GM23338 (cell line): ENCODE data around the gene SEC61A1. TPM values are rescaled to one million over a fixed set of nuclear protein-coding genes. Genes with fewer than 3 reads are reported as not detected.

Experiments used
- ATAC-seq: fragments of 200-7000 bp; cut with Tn5 transposase; 3 replicates; pipeline ENCODE4 v1.9.1; 2020
- DNase-seq: peaks from one replicate; pipeline ENCODE4 v3.0.0-alpha.2; 2015; ENCODE audit warnings: low spot score
- H2AFZ ChIP-seq: fragments of 200-600 bp; sonication (generic); 2 replicates; pipeline ENCODE4 v1.8.0; 2016; ENCODE audit warnings: antibody characterized with exemption, mild to moderate bottlenecking, moderate library complexity
- H3F3A ChIP-seq: fragments of 200-600 bp; sonication (generic); replicated peaks from 2 replicates; pipeline ENCODE4 v1.8.0; 2017; ENCODE audit warnings: antibody characterized with exemption, mixed run types, low read depth
- H3K27ac ChIP-seq: fragments of 200-600 bp; sonication (generic); 2 replicates; pipeline ENCODE4 v1.6.1; 2016; ENCODE audit warnings: low read depth
- H3K27me3 ChIP-seq: fragments of 200-600 bp; sonication (generic); 2 replicates; pipeline ENCODE4 v1.8.0; 2016; ENCODE audit warnings: mild to moderate bottlenecking, mixed run types, moderate library complexity; ENCODE audit not compliant: insufficient read depth
- H3K36me3 ChIP-seq: fragments of 200-600 bp; sonication (generic); 2 replicates; pipeline ENCODE4 v1.8.0; 2016; ENCODE audit warnings: mild to moderate bottlenecking; ENCODE audit not compliant: insufficient read depth
- H3K4me1 ChIP-seq: fragments of 200-600 bp; sonication (generic); 2 replicates; pipeline ENCODE4 v1.8.0; 2016; ENCODE audit warnings: mild to moderate bottlenecking, moderate library complexity; ENCODE audit not compliant: insufficient read depth
- H3K4me2 ChIP-seq: fragments of 200-600 bp; sonication (generic); 2 replicates; pipeline ENCODE4 v1.7.1; 2017; ENCODE audit warnings: mixed run types
- H3K4me3 ChIP-seq: fragments of 200-600 bp; sonication (generic); 2 replicates; pipeline ENCODE4 v1.6.1; 2016; ENCODE audit warnings: mixed run types
- H3K79me2 ChIP-seq: fragments of 200-600 bp; sonication (generic); replicated peaks from 2 replicates; pipeline ENCODE4 v1.8.0; 2017; ENCODE audit warnings: mild to moderate bottlenecking; ENCODE audit not compliant: insufficient read depth
- H3K9me2 ChIP-seq: fragments of 200-600 bp; sonication (generic); 2 replicates; pipeline ENCODE4 v1.8.0; 2017; ENCODE audit not compliant: insufficient read depth
- H4K20me1 ChIP-seq: fragments of 200-600 bp; sonication (generic); replicated peaks from 2 replicates; pipeline ENCODE4 v1.8.0; 2017; ENCODE audit warnings: mild to moderate bottlenecking; ENCODE audit not compliant: insufficient read depth
- H3K27ac Mint-ChIP-seq: 2 replicates; pipeline ENCODE4 v1.8.0; 2020; ENCODE audit warnings: inconsistent platforms, mild to moderate bottlenecking, moderate library complexity, mixed read lengths
- H3K27me3 Mint-ChIP-seq: 3 replicates; pipeline ENCODE4 v1.8.0; 2022; ENCODE audit warnings: low read depth, mild to moderate bottlenecking, moderate library complexity, mixed read lengths, inconsistent platforms; ENCODE audit not compliant: insufficient read depth, poor library complexity
- H3K36me3 Mint-ChIP-seq: 3 replicates; pipeline ENCODE4 v1.8.0; 2021; ENCODE audit warnings: low read depth, mild to moderate bottlenecking, inconsistent platforms, moderate library complexity, mixed read lengths
- H3K4me1 Mint-ChIP-seq: 3 replicates; pipeline ENCODE4 v1.8.0; 2020; ENCODE audit warnings: mild to moderate bottlenecking, inconsistent platforms, mixed read lengths
- H3K4me3 Mint-ChIP-seq: 3 replicates; pipeline ENCODE4 v1.8.0; 2021; ENCODE audit warnings: moderate library complexity, mild to moderate bottlenecking, inconsistent platforms, mixed read lengths
- H3K9me3 Mint-ChIP-seq: 3 replicates; pipeline ENCODE4 v1.8.0; 2020; ENCODE audit warnings: moderate library complexity, mild to moderate bottlenecking, inconsistent platforms, mixed read lengths
- CREB1 ChIP-seq: fragments of 250-450 bp; sonication (Bioruptor Pico); IDR thresholded peaks from 2 replicates; pipeline ENCODE4 v1.5.0; 2020; ENCODE audit warnings: low read depth, mild to moderate bottlenecking, moderate library complexity
- EZH2 ChIP-seq: fragments of 200-600 bp; sonication (generic); IDR thresholded peaks from one replicate; pipeline ENCODE4 v1.8.0; 2017; ENCODE audit warnings: antibody characterized with exemption, mild to moderate bottlenecking, low read depth; ENCODE audit not compliant: unreplicated experiment
- EZH2phosphoT487 ChIP-seq: fragments of 200-600 bp; sonication (generic); IDR thresholded peaks from one replicate; pipeline ENCODE4 v1.8.1; 2018; ENCODE audit warnings: antibody characterized with exemption; ENCODE audit not compliant: unreplicated experiment
- JUNB ChIP-seq: IDR thresholded peaks from one replicate; pipeline ENCODE4 v1.6.1; 2016; ENCODE audit warnings: antibody characterized with exemption; ENCODE audit not compliant: unreplicated experiment
- NANOG ChIP-seq: IDR thresholded peaks from 2 replicates; pipeline ENCODE4 v1.6.1; 2016; ENCODE audit warnings: antibody characterized with exemption, borderline replicate concordance
- POLR2AphosphoS5 ChIP-seq: IDR thresholded peaks from 2 replicates; pipeline ENCODE4 v1.6.1; 2016; ENCODE audit warnings: antibody characterized with exemption, low read depth
- REST ChIP-seq: IDR thresholded peaks from one replicate; pipeline ENCODE4 v1.6.1; 2018; ENCODE audit warnings: antibody characterized with exemption; ENCODE audit not compliant: unreplicated experiment
- STAT1 ChIP-seq: IDR thresholded peaks from one replicate; pipeline ENCODE4 v1.6.1; 2016; ENCODE audit warnings: antibody characterized with exemption; ENCODE audit not compliant: unreplicated experiment
- ZNF114 ChIP-seq: fragments of 250-450 bp; sonication (Bioruptor Pico); IDR thresholded peaks from 2 replicates; pipeline ENCODE4 v1.5.0; 2020; ENCODE audit warnings: mild to moderate bottlenecking, moderate library complexity
- ZNF331 ChIP-seq: fragments of 250-450 bp; sonication (Bioruptor Pico); IDR thresholded peaks from 2 replicates; pipeline ENCODE4 v1.5.0; 2020; ENCODE audit warnings: low read depth, mild to moderate bottlenecking, moderate library complexity
- polyA plus RNA-seq: library from polyadenylated mRNA; unstranded; fragments of >200 nt; fragmentation: Nextera tagmentation; extraction: Ambion mirVana; gene quantifications from 2 replicates; pipeline ENCODE4 v1.2.1, GENCODE V29; 2016
- total RNA-seq: library from RNA; depleted of rRNA; stranded (reverse); fragments of >200 nt; shearing (Covaris generic); gene quantifications from 2 replicates; pipeline ENCODE4 v1.2.3, GENCODE V29; 2014
- TF ChIP-seq, protein P1 (sequence below): fragments of 250-450 bp; sonication (Bioruptor Pico); IDR thresholded peaks from 2 replicates; pipeline ENCODE4 v1.5.0; 2020; ENCODE audit warnings: mild to moderate bottlenecking, moderate library complexity
- TF ChIP-seq, protein P2 (sequence below): IDR thresholded peaks from 2 replicates; pipeline ENCODE4 v1.6.1; 2016; ENCODE audit warnings: antibody characterized with exemption
- TF ChIP-seq, protein P3 (sequence below), 2 experiments: fragments of 200-600 bp in 1 of 2; sonication (generic) in 1 of 2; conservative IDR thresholded peaks; 2 replicates each; pipeline versions ENCODE4 v1.5.1 to v1.6.1; 2016 to 2017; ENCODE audit warnings: antibody characterized with exemption in 2 of 2, low read depth in 2 of 2, mild to moderate bottlenecking in 2 of 2, moderate library complexity in 1 of 2

SEC61A1 gene
- total and polyA plus RNA-seq, 2 experiments from 2014 or later = 44.8 to 184 TPM

DNA sequence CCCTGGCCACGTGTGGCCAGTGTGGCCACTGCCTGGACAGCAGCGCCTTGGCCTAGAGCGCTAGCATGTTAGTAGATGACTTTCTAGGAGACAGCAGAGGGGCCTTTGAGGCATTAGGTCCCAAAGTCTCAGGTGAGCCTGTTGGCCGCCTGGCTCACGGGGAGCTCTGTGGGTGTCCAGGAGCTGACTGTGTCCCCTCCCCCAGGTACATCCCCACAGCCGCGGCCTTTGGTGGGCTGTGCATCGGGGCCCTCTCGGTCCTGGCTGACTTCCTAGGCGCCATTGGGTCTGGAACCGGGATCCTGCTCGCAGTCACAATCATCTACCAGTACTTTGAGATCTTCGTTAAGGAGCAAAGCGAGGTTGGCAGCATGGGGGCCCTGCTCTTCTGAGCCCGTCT, 17.0 kb downstream of the SEC61A1 start:
- H3K27me3 ChIP-seq = no peaks in the 10 kb centered on the region
- no peaks in the 10 kb centered on the region for H3K9me2 ChIP-seq
- 0 out of 2 replicates have a peak, but pooled peaks cover 6% of the 10 kb centered on the region for H3F3A ChIP-seq
- TF ChIP-seq JUNB = no peak
- no peak for TF ChIP-seq NANOG
- TF ChIP-seq, protein P1, sequence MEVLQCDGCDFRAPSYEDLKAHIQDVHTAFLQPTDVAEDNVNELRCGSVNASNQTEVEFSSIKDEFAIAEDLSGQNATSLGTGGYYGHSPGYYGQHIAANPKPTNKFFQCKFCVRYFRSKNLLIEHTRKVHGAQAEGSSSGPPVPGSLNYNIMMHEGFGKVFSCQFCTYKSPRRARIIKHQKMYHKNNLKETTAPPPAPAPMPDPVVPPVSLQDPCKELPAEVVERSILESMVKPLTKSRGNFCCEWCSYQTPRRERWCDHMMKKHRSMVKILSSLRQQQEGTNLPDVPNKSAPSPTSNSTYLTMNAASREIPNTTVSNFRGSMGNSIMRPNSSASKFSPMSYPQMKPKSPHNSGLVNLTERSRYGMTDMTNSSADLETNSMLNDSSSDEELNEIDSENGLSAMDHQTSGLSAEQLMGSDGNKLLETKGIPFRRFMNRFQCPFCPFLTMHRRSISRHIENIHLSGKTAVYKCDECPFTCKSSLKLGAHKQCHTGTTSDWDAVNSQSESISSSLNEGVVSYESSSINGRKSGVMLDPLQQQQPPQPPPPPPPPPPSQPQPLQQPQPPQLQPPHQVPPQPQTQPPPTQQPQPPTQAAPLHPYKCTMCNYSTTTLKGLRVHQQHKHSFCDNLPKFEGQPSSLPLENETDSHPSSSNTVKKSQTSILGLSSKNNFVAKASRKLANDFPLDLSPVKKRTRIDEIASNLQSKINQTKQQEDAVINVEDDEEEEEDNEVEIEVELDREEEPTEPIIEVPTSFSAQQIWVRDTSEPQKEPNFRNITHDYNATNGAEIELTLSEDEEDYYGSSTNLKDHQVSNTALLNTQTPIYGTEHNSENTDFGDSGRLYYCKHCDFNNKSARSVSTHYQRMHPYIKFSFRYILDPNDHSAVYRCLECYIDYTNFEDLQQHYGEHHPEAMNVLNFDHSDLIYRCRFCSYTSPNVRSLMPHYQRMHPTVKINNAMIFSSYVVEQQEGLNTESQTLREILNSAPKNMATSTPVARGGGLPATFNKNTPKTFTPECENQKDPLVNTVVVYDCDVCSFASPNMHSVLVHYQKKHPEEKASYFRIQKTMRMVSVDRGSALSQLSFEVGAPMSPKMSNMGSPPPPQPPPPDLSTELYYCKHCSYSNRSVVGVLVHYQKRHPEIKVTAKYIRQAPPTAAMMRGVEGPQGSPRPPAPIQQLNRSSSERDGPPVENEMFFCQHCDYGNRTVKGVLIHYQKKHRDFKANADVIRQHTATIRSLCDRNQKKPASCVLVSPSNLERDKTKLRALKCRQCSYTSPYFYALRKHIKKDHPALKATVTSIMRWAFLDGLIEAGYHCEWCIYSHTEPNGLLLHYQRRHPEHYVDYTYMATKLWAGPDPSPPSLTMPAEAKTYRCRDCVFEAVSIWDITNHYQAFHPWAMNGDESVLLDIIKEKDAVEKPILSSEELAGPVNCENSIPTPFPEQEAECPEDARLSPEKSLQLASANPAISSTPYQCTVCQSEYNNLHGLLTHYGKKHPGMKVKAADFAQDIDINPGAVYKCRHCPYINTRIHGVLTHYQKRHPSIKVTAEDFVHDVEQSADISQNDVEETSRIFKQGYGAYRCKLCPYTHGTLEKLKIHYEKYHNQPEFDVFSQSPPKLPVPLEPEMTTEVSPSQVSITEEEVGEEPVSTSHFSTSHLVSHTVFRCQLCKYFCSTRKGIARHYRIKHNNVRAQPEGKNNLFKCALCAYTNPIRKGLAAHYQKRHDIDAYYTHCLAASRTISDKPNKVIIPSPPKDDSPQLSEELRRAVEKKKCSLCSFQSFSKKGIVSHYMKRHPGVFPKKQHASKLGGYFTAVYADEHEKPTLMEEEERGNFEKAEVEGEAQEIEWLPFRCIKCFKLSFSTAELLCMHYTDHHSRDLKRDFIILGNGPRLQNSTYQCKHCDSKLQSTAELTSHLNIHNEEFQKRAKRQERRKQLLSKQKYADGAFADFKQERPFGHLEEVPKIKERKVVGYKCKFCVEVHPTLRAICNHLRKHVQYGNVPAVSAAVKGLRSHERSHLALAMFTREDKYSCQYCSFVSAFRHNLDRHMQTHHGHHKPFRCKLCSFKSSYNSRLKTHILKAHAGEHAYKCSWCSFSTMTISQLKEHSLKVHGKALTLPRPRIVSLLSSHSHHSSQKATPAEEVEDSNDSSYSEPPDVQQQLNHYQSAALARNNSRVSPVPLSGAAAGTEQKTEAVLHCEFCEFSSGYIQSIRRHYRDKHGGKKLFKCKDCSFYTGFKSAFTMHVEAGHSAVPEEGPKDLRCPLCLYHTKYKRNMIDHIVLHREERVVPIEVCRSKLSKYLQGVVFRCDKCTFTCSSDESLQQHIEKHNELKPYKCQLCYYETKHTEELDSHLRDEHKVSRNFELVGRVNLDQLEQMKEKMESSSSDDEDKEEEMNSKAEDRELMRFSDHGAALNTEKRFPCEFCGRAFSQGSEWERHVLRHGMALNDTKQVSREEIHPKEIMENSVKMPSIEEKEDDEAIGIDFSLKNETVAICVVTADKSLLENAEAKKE (CRISPR knock-in tag) = no peak
- TF ChIP-seq EZH2 = no peak
- TF ChIP-seq STAT1 = no peak
- TF ChIP-seq CREB1 = no peak
- no peak for TF ChIP-seq ZNF331
- TF ChIP-seq, protein P2, sequence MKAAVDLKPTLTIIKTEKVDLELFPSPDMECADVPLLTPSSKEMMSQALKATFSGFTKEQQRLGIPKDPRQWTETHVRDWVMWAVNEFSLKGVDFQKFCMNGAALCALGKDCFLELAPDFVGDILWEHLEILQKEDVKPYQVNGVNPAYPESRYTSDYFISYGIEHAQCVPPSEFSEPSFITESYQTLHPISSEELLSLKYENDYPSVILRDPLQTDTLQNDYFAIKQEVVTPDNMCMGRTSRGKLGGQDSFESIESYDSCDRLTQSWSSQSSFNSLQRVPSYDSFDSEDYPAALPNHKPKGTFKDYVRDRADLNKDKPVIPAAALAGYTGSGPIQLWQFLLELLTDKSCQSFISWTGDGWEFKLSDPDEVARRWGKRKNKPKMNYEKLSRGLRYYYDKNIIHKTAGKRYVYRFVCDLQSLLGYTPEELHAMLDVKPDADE = no peak
- no peak for TF ChIP-seq ZNF114 (CRISPR knock-in tag)
- TF ChIP-seq, protein P3, sequence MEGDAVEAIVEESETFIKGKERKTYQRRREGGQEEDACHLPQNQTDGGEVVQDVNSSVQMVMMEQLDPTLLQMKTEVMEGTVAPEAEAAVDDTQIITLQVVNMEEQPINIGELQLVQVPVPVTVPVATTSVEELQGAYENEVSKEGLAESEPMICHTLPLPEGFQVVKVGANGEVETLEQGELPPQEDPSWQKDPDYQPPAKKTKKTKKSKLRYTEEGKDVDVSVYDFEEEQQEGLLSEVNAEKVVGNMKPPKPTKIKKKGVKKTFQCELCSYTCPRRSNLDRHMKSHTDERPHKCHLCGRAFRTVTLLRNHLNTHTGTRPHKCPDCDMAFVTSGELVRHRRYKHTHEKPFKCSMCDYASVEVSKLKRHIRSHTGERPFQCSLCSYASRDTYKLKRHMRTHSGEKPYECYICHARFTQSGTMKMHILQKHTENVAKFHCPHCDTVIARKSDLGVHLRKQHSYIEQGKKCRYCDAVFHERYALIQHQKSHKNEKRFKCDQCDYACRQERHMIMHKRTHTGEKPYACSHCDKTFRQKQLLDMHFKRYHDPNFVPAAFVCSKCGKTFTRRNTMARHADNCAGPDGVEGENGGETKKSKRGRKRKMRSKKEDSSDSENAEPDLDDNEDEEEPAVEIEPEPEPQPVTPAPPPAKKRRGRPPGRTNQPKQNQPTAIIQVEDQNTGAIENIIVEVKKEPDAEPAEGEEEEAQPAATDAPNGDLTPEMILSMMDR (conservative IDR thresholded peaks at IDR 0.05; ENCODE audit: low read depth in 2 of 2) = no peak
- no peak for TF ChIP-seq EZH2phosphoT487
- no peak for TF ChIP-seq REST
- no peak for TF ChIP-seq POLR2AphosphoS5
- H2AFZ ChIP-seq = no peak overlapping the region
- no peak overlapping the region for H3K4me2 ChIP-seq
- H4K20me1 ChIP-seq = peaks cover 18% of the 10 kb centered on the region
- no peak for ATAC-seq
- H3K27ac ChIP-seq = no peak overlapping the region
- H3K36me3 ChIP-seq = peaks cover 65% of the 10 kb centered on the region
- Mint-ChIP-seq H3K9me3 (no peaks in the 10 kb centered on the region), H3K27ac (no peak overlapping the region), H3K4me1 (no peaks in the 10 kb centered on the region), H3K27me3 (peaks cover 7% of the 10 kb centered on the region), H3K36me3 (peaks cover 72% of the 10 kb centered on the region), H3K4me3 (no peak overlapping the region)
- H3K4me3 ChIP-seq = no peak overlapping the region
- no peaks in the 10 kb centered on the region for H3K79me2 ChIP-seq
- no peak for DNase-seq
- no peaks in the 10 kb centered on the region for H3K4me1 ChIP-seq
